T-helper 9 cell (primary cell): ENCODE results near the gene BUD31.
"Not testable (repeated sequence)": the region's sequence is repeated elsewhere in the genome, so short reads cannot be mapped to it uniquely, and the experiment has no call there.

ENCODE experiments used
- DNase-seq: peaks from one replicate; pipeline ENCODE4 v3.0.0-alpha.2; 2020

The BUD31 gene

DNA sequence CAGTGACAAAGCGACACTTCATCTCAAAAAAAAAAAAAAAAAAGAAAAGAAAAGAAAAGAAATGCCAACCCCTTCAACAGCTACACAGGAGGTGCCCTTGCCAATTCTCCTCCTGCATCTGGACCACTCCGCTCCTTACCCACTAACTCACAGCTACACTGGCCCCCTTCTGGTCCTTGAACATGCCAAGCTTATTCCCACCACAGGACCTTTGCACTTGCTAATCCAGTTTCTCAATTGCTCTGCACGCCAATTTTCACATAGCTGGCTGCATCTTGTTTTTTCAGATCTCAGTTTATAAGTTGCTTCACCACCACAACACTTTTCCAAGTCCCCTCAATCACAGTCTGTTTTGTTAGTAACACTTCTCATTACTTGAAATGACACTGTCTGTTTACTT lies 5.9 kb upstream of the BUD31 start:
- no peak for DNase-seq

DNA sequence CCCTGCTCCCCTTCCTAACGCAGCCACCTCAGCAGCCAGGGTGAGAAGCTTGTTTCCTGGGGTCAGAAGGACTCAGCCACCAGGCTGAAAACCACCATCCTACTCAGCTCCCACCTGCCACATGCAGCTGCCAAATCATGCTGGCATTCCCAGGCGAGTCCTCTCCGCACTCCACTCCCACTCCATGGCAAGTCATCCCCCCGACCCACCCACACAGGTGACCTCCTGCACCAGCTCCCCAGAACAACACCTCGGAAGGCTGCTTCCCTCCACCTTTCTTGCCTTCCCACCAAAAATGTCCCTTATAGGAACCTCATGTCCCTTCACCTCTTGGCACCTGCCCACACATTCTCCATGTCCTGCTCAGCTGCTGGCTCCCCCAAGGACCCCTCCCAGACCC lies 5.0 kb upstream of the BUD31 start:
- no peak for DNase-seq

DNA sequence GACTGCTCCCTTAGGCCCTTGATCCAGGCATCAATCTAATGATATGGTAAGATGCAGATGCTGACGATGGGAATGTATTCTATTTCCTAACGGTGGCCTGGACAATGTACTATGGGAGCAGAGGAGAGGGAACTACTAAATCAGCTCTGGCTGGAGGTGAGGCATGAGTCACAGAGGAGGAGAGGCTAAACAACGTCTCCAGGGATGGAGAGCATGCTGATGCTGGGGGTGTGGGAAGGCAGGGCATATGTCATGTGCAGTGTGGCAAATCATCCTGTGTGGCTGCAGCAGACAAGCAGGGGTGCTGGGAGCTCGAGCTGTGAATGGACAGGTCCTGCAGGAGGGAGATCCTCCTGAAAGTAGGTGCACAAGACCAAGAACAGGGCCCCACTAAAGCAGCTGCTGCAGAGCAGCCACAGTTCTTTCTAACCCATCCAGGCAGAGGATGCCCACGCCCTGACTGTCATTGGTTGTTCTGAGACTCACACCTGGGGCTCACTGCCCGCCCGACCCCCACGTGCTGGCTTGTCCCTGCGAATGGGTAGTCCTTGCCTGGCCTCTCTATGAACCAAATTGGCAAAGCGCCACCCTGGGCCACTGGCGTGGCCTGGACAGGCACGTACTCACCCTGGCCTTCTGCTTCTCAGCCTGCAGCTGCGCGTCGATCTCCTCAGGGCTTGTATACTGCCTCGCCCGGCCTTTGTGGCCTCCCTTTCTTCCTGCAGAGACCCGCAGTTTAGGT lies 4.4 kb upstream of the BUD31 start:
- DNase-seq: no peak

DNA sequence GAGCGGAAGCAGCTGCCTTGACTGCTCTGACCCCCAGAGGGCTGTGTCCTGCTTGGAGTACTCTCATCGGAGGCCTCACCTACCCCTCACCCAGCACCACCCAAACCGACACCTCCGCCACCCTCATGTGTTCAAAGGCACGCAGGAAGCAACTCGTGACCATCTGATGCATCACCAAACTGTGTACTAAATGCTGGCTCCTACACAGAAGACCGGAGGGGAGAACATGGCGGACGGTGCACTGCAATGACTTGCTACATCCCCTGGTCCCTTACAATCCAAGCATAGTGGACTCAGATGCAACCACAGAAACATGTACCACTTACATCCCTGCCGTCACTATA lies 3.8 kb upstream of the BUD31 start:
- DNase-seq: no peak

DNA sequence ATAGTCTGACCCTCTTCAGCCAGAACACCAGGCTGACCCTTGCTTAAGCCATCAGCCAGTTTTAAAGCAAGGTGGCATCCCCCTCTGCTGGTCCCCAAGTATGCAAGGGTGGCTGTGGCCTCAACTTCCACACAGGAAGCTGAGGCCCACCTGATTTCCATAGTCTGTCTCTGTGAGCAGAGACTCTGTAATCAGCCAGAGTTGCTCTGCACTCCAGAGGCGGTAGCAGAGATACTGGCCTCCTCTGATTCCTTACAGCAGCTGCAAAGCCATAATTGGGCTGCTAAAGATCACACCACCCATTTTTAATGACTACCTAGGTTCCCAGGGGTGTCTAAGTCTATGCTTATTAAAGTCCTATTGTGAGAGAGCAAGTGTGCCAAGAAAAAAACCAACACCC lies 2.2 kb upstream of the BUD31 start:
- DNase-seq: no peak

DNA sequence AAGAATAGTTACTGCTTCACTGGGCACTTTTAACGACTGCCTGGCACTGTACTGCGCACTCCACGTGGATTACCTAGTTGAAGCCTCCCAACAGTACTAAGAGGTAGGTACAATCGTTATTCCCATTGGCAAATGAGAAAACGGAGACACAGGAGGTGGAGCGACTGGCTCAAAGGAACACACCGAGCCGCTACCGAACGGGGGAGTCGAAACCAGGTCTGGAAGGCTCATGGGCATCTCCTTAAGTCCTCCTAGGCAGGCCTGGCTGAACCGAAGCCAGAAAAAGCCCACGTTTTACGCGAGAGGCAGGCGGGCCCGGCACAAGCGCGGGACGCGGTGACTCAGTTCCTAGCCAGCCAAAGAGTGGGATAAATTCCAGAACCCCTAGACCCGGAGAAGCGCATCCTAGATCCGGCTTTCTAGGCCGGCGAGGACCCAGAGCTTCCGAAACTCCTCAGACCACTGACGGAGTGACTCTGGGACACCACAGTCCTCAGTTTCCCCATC lies 844 bp upstream of the BUD31 start:
- peak; percentile 35 for DNase-seq

DNA sequence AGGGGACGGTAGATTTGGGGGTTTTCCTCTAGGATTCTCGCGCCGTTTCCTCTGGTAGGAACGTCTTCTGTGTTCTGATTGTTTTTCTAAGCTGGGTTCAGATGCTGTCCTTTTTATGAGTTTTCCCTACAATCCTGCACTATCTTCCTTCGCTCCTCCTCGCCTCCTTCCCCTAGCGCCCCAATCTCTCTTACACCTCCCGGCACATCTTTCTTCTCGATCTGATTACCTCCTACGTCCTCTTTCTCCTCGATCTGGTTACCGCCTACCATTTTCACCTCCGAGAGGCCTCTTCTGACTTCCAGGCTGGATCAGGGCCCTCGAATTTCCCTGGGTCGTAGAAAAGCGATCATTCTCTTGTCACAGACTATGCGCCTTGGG lies 413 bp downstream of the BUD31 start:
- no peak for DNase-seq

DNA sequence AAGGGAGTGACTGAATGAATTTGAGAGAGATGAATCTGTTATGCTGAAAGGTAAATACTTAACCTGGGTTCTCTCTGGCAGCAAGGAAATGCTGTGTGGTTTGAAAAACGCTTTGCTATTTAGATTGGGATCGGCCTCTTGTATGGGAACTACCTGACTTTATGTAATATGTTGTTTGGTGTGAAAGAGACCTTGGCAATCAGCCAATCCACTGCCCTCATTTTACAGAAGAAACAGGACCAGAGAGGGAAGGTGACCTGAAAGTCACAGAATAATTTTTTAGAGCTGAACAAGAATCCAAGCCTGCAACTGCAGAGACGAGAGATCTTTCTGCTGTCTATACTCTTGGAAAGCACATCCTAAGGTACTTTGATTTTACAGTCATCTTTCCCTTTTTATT lies 1.0 kb downstream of the BUD31 start:
- no peak for DNase-seq

DNA sequence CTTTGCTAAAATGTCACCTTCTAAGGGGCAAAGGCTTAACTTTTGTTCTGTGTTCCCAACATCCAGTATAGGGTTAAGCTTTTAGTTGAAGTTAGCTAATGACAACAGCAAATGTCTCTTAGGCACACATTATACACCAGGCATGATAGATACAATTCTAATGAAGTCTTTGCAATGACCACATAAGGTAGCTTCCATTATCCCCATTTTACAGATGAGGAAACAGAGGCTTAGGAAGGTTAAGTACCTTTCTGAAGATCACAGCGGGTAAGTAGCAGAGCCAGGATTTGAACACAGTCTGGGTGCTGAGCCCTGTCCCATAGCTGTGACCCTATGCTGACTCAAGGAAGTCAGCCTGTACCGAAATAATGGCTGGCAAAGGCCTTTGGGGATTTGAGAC lies 1.9 kb downstream of the BUD31 start:
- no peak for DNase-seq

DNA sequence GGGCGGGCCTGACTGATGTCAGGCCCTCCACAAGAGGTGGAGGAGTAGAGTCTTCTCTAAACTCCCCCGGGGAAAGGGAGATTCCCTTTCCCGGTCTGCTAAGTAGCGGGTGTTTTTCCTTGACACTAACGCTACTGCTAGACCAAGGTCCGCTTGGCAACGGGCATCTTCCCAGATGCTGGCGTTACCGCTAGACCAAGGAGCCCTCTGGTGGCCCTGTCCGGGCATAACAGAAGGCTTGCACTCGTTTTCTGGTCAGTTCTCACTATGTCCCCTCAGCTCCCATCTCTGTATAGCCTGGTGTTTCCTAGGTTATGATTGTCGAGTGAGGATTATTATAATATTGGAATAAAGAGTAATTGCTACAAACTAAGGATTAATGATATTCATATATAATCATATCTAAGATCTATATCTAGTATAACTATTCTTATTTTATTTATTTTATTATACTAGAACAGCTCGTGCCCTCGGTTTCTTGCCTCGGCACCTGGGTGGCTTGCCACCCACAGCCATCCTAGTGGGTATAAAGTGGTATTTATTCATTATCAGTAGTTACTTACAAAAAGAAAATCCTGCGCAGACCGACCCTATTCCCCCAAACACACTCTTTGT lies 6.9 kb downstream of the BUD31 start:
- DNase-seq: not testable (repeated sequence)

DNA sequence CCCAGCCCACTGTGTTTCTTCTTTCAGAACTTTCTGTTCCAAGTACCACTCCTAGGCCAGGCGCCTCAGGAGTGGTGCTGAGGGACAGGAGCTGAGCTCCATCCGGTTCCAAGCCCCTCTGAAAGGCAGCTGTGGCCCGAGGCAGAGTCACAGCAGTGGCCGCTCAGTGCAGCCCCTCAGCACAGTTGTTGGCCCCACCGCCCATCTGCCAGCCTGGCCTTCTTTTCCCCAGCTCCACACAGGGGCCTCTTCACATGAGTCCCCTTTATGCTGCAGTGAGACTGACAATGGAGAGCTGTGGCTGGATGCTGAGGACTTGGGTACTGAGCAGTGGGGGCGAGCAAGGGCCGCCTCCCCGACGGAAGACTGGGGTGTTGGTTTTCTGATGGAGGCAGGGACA lies 9.5 kb downstream of the BUD31 start:
- no peak for DNase-seq

DNA sequence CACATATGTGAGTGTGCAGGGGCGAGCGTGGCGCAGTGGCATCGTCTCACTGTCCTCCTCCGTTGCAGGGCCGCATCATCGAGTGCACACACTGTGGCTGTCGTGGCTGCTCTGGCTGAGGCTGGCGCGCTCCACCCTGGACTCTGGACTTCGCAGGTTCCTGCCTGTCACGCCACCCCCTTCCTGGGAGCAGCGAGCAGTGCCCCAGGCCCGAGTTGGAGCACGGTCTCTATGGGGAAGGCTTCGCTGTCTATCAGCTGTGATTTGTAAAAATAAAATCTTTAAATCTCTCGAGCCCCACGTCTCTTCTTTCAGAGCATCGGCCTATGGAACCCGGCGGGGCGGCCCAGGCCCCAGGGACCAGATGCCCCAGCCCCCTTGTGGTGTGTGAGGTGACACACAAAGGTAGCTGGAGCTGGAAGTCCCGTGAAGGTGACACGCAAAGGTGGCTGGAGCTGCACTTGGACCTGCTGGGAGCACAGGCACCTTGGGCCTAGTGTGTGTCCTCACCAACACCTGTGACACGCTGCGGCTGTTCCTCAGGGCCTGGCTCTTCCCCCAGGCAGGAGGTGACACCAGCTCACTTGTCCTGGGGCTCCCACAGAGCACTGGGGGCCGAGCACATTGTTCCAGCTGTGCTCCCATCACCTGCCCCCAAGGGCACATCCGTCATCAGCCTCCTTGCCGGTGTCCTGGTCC lies 10.7 kb downstream of the BUD31 start:
- no peak for DNase-seq

DNA sequence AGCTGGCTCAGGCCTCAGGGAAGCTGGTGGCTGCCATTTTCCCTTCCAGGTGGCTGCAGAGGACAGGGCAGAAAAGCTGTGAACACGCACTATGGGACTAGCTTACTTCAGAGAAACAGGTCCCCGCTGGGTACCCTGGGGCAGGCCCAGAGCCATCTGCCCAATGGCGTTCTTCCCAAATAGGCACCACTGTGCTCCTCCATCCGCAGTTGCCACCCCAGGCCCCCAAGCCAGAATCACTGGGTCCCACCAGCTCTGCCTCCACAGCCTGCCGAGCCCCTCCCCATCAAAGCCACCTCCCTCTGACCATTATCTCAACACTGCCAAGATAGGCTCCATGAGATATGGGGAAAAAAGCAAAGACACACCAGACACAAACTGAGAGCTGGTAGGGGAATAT lies 11.4 kb downstream of the BUD31 start:
- no peak for DNase-seq

DNA sequence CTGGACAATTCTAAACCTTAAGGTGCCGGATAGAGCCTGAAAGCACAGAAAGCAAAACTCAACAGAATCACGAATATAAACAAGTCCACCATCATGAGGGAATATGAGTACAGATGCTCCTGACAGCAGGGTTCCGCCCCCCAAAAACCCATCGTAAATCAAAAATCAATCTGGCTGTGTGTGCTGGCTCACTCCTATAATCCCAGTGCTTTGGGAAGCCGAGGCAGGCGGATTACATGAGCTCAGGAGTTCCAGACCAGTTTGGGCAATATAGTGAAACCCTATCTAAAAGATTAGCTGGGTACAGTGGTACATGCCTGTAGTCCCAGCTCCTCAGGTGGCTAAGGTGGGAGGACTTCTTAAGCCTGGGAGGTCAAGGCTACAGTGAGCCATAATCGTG lies 12.2 kb downstream of the BUD31 start:
- DNase-seq: no peak

DNA sequence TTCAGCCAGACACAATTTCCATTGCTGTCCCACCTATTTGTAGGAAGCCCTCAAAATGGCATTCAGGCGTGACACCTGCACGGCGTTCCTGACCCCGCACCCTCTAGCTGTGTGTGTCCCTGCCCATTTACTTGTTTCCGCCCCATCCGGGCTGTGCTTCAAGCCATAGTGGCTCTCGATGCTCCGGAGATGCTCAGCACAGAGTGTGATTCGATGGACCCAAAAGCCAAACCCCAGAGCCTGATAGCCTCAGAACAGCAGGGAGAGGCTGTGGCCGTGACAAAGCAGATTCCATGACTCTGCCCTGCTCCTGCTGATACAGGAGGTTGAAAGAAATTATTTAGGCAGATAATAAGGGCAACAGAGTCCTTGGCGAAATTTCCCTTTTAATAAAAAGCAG lies 13.4 kb downstream of the BUD31 start:
- no peak for DNase-seq

DNA sequence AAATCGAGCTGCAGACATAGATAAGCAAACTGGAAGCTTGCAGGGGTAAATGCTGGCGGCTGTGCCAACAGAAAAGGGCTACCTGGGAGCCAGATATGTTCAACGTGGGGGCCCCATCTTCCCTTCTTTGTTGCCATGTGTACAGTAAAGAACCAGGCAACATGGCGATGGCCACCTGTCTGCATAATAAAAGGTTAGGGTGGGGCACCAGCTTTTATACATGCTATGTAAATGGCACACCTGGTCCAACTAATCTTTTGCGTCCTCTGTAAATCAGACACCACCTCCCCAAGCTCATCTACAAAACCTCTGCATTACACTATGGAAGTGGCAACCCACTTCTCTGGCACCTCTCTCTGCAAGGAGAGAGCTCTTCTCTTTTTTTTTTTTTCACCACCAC lies 13.9 kb downstream of the BUD31 start:
- DNase-seq: no peak

DNA sequence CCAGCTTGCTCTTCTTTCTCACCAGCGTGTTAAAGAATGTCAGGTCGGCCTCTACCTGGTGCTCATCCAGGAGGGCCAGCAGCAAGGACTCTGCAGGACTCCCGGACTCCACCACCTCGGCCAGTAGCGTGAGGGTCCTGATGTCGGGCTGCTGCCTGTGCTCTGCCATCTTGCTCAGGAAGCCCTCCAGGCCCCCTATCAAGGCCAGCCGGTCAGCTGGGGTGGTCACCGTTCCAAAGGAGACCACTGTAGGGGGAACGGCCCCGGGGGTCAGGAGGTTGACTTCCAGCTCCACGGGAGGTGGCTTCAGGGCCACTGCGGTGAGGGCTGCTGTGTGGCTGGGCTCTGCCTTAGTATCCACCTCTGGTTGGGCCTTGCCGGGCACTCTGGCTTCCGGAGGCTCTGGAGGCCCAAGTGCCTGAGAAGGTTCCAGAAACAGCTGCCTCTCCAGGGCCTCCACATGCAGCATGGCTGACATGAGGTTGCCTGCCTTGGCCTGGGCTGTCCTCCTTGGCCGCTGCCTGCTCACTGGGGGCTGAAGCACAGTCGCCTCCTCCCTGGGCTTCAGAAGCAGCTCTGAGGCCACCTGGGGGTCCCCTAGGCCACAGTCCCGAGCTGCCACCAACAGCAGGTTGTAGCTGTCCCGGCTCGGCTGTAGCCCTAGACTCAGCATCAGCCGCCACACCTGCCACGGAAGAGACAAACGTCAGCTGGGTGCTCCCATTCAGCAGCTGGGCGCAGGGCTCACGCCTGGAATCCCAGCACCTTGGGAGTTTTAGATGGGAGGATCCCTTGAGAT lies 16.4 kb downstream of the BUD31 start:
- no peak for DNase-seq

DNA sequence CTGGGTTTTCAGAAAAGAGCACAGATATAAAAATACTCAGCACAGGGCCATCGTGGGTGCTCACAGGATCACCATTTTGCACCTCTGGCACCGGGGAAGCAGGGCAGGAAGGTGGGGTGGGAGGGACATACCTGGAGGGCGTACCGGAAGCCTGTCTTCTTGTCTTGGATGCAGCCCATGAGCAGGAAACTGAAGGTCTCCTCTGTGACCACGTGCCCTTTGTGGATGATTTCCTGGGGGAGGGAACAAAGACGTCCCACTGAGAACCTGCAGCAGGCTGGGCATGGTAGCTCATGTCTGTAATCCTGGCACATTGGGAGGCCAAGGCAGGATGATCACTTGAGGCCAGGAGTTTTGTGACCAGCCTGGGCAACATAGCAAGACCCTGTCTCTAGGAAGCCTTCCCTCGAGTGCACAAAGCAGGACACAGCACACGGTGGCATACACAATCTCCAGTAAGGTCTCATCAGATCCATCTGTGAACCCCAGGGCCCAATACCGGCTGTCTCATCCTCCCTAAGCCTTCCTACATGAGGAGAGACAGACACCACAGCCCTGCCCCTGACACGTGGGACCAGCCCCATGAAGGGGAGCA lies 20.3 kb downstream of the BUD31 start:
- DNase-seq: no peak

DNA sequence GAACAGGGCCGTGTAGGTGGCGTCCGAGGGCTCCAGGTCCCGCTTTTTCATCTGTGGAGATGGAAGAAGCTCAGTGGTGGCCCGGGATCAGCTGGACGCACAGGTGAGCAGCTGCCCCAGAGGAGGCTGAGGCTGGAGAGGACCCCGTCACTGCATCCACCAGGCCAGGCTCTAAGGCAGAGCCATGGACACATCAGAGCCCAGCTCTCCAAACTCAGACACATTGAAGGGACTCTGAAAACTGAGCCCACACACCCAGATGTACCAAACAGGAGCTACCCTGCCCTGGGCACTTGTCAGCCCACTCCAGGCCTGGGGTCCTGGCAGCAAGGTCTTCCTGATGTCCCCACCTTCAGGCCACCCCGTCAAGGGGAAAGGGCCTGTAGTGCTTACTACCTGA lies 21.0 kb downstream of the BUD31 start:
- DNase-seq: no peak

DNA sequence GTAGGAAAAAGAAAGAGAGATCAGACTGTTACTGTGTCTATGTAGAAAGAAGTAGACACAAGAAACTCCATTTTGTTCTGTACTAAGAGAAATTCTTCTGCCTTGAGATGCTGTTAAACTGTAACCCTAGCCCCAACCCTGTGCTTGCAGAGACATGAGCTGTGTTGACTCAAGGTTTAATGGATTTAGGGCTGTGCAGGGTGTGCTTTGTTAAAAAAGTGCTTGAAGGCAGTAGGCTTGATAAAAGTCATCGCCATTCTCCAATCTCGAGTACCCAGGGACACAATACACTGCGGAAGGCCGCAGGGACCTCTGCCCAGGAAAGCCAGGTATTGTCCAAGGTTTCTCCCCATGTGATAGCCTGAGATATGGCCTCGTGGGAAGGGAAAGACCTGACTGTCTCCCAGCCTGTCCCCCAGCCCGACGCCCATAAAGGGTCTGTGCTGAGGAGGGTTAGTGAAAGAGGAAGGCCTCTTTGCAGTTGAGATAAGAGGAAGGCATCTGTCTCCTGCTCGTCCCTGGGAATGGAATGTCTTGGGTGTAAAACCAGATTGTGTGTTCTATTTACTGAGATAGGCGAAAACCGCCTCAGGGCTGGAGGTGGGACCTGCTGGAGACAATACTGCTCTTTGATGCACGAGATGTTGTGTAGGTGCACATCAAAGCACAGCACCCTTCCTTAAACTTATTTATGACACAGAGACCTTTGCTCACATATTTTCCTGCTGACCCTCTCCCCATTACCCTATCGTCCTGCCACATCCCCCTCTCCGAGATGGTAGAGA lies 23.2 kb downstream of the BUD31 start:
- not testable (repeated sequence) for DNase-seq

DNA sequence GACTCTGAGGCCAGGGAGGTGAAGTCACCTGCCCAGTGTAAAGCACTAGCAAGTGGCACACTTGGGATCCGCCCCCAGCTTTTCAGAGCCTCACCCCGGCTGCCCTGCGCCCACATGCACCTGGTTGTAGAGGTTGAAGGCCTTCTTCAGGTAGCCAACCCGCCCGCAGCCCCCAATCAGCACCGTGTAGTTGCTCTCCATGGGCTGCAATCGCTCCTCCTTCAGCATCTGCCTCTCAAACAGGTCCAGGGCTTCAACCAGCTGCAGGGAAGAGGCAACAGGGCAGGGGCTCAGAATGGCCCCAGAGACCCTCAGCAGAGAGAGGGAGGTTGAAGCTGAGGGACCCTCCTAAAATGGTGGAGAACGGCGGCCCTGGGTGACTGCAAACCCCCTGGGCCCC lies 24.4 kb downstream of the BUD31 start:
- no peak for DNase-seq

DNA sequence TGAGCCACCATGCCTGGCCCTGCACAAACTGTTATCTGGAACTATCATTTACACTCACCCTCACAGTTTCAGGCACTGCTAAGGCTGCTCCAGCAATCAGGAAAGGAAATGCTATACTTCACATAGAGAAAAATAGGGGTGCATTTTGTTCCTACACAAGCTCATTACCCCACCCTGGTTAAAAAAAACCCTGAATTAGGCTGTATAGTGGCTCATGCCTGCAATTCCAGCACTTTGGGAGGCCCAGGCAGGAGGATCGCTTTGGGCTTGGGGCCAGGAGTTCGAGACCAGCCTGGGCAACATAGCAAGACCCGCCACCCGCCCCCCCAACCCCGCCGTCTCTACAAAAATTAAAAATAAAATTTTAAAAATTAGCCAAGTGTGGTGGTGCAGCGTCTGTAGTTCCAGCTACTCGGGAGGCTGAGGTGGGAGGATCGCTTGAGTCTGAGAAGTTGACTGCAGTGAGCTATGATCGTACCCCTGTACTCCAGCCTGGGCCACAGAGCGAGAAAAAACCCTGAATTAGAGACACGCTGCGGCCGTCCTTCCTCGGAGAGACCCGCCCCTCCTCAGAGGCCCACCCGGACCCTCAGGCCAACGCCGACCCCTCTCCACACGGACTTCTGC lies 29.3 kb downstream of the BUD31 start:
- DNase-seq: no peak
